GM23338 (cell line): ENCODE results near the gene TPCN2.

Experiments
- CTCF ChIP-seq, 2 experiments: fragments of 200-600 bp in 1 of 2; sonication (generic) in 1 of 2; conservative IDR thresholded peaks; 2 replicates each; pipeline versions ENCODE4 v1.5.1 to v1.6.1; 2016 to 2017; ENCODE audit warnings: antibody characterized with exemption in 2 of 2, low read depth in 2 of 2, mild to moderate bottlenecking in 2 of 2, moderate library complexity in 1 of 2
- EZH2 ChIP-seq: fragments of 200-600 bp; sonication (generic); IDR thresholded peaks from one replicate; pipeline ENCODE4 v1.8.0; 2017; ENCODE audit warnings: antibody characterized with exemption, mild to moderate bottlenecking, low read depth; ENCODE audit not compliant: unreplicated experiment
- EZH2phosphoT487 ChIP-seq: fragments of 200-600 bp; sonication (generic); IDR thresholded peaks from one replicate; pipeline ENCODE4 v1.8.1; 2018; ENCODE audit warnings: antibody characterized with exemption; ENCODE audit not compliant: unreplicated experiment
- POLR2AphosphoS5 ChIP-seq: IDR thresholded peaks from 2 replicates; pipeline ENCODE4 v1.6.1; 2016; ENCODE audit warnings: antibody characterized with exemption, low read depth
- REST ChIP-seq: IDR thresholded peaks from one replicate; pipeline ENCODE4 v1.6.1; 2018; ENCODE audit warnings: antibody characterized with exemption; ENCODE audit not compliant: unreplicated experiment

GRCh38 chr11:69002570-69003231 lies 46.0 kb upstream of the TPCN2 start:
- TF ChIP-seq EZH2: no peak
- no peak for TF ChIP-seq CTCF (conservative IDR thresholded peaks at IDR 0.05; ENCODE audit: low read depth in 2 of 2)
- TF ChIP-seq REST: no peak
- TF ChIP-seq POLR2AphosphoS5: no peak
- no peak for TF ChIP-seq EZH2phosphoT487
